ENCODE measurements around the gene EPB42.

The EPB42 gene

DNA sequence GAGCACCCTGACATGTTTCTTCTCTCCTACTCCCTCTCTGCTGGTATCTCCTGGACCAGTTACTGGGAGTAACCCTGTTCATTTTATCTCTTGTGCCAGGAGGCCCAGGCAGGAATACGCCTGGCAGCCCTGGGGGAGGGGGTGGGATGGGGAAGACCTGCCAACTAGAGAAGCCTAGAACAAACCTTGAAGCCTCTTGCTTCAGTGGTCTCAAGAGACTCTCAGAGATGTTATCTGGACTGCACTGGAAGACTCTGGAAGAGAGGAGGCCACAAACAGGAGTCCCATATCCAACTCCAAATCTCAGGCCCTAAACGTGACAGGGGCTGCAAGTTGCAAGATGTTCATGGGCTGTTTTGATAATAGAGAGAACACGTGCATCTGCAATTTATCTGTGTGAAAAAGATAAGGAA is at the start of gene EPB42:
Gene EPB42, minus strand, starts transcription at position 28 of the 413 bp plus-strand sequence. CDS start 193 bp downstream, outside the sequence.
- FAIRE-seq: no peak

GRCh38 chr15:43270113-43270665 is 49.4 kb upstream of the EPB42 start:
- no peak for FAIRE-seq

DNA sequence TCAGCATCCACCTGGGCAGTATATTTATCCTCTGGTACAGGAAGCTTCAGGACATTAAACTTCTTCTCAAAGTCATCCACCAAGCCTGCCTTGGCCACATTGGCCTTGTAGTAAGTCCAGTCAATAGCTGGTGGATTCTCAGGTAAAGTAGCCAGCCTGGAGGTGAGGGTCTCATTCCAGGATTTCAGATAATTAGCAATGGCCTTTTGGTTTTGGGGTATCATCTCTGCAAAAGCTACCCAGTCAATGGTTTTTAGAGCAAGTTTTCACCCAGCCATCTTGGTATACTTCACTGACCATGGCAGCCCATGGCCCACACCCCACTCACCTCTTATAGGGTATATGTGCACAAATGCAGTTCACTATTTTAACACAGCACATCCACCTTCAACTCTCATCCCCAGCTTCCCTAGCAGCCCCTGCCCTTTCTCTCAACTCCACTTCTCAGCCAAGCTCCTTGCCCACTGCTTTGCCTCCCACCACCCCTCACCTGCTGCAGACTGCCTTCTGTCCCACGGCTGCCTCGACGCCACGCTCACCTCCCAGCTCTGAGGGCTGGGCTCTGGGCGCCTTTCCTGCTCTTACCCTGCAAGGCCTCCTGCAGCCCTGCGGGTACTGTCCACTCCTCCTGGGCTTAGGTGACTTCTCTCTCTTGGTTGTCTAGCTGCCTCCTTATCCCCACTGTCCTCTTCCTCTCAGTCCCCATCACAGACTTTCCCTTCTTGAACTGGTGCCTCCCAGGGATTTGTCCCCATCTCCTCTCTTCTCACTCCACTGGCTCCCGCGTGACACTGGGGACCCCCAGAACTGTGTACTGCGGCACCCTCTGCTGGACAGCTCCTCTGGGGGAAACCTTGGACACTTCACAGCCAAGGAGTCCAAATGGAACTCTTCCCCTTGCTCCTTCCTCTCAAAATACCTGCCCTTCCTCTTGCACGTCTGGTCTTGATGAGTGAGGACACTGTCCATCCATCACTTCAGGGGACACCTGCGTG is 47.6 kb upstream of the EPB42 start:
- no peak for FAIRE-seq

DNA sequence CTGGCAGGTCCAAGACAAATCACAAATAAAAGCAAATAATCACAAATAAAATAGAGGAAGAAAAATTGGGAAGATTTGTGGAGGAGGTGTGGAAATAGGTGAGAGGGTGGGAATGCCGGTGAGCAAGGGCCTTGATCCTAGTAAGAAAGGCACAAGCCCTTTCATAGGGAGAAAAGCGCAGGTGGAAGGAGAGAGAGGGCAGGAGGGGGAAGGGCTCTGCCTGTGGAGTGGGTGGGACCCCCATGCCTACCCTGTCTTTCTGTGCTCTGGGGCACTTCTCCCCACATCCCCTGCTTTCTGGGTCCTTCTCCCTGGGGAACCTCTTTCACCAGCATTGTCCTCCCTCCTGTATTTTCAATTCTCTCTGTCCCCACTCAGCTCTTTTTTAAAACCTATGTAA is 46.6 kb upstream of the EPB42 start:
- no peak for FAIRE-seq

DNA sequence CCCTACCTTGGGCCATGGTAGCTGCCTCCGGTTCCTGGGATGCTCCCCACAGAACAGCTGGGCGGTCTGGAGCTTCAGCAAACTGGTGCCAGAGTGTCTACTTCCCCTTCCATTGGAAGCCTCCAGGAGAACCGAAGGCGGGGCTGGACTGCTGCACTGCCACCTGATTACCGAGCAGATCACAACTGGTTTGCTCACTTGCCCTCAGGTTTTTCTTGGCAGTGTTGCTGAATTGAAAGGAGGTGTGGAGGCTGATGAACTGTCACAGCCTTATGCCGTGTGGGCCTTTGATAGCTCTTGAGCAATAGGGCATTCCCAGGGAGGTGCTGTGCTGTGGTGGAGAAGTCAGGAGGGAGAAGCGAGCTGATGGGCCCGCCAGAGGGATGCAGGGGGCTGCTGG is 46.0 kb upstream of the EPB42 start, which contains the start of gene TGM5:
Gene TGM5, minus strand, starts transcription at position 95 of the 400 bp plus-strand sequence. Its CDS starts 79 bp downstream, at position 16.
- FAIRE-seq: no peak

GRCh38 chr15:43266386-43266785 is 45.6 kb upstream of the EPB42 start:
- FAIRE-seq: no peak

DNA sequence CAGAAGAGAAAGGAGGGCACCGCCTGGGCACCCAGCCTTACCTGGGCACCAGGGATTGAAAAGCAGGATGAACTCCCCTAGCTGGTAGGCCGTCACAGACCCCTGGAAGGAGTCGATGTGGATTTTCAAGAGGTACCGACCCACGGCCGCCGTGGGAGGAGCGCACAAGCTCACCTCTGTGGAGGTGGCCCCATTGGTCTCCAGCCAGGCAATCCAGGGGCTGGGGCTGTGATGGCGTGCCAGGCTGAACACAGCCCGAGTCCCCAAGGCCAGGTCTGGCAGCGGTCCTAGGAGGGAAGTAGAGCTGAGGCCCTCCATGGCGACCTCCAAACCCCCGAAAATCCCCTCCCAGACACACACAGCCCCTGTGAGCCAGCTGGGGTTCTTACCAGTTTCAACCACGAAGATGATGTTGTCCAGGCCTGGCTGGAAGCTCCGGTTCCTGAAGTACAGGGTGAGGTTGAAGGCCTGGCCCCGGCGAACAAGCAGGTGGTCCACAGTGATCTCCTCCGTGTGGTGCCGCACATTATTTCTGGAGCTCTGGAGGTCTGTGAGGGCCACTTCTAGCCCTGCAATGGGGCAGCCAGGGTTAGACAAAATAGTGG is 39.3 kb upstream of the EPB42 start:
- no peak for FAIRE-seq

GRCh38 chr15:43258781-43259180 is 38.0 kb upstream of the EPB42 start:
- FAIRE-seq: no peak

GRCh38 chr15:43256341-43256740 is 35.5 kb upstream of the EPB42 start:
- FAIRE-seq: no peak

DNA sequence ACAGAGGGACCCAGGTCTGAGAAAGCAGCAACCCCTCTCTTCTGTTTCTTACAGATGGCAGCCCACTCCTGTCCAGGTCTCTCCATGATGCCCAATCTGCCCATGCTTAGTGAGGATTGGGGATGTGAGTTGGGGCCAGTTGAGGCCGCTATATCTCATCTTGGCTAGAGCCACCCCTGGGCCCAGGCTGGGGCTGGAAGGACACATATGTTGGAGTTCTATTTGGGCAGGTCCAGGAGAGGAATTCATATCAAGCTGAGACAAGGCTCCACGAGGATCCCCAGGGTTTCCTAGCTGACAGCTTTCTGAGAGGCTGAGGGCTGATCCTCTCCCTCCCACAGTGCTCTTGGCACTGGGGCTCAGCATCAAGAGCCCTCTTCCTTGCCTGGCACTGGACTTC is 34.6 kb upstream of the EPB42 start:
- FAIRE-seq: no peak

DNA sequence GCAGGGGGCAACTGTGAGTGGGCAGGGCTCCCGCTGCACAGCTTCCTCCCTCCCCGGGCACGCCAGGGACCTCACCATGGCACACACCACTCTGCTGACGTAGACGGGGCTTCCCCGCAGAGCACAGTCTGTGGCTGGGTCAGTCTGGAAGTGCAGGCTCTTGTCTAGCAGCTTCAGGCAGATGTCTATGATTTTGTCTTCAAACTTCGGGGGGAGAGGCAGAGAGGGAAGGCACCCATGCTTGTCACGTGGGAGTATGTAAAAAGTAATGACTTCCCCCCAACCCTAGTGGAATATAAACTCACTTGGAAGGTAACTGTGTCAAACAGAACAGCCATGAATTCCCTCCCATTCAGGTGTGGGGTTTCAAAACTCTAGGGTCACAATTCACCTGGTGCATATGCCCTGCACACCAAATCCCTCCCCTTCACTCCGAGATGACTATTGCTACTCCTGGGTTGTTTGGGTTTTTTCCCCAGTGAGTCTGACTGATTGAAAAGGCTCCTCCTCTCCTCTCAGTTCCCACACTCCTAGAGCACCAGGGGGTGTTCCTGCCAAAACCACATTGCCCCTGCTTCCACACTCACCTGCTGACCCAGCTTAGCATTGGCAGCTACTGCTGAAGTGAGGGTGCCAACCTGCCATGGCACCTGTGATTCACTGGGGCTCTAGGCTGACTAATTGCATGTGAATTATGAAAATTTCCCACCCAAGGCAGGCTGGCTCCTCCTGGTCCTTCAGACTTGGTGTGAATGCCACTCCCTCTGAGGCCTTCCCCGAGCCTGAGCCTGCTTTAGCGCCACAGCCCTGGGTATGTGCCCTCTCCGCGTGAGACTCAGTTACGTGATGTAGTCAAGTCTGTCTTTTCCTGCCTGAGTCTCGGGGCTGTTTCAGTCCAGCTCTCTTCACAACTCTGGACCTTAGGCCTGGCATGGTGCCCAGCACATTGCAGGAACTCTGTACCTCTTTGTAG is 32.9 kb upstream of the EPB42 start:
- no peak for FAIRE-seq

- no peak for FAIRE-seq
Measured at GRCh38 chr15:43251871-43252250, 31.0 kb upstream of the EPB42 start.

- FAIRE-seq: no peak
Measured at GRCh38 chr15:43251185-43251870, 30.5 kb upstream of the EPB42 start.

DNA sequence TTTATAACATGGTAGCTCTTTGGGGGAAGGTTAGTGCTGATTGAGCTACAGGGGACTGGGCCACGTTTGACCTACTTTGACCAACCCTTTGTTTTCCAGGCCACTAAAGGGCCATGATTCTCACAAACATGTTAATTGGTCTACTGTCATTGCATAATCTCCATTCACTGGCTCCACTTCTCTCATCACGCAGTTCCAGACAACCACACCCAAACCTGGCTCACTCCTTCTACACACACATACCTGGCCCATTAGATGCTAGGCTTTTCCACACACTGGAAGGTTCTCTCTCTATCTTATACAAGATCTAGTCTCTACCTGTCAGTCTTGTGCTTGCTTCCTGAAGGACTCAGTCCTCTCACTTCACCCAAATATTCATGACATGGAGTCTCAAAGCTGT is 30.0 kb upstream of the EPB42 start:
- FAIRE-seq: no peak

- FAIRE-seq: no peak
Measured at GRCh38 chr15:43249699-43250203, 28.9 kb upstream of the EPB42 start.

DNA sequence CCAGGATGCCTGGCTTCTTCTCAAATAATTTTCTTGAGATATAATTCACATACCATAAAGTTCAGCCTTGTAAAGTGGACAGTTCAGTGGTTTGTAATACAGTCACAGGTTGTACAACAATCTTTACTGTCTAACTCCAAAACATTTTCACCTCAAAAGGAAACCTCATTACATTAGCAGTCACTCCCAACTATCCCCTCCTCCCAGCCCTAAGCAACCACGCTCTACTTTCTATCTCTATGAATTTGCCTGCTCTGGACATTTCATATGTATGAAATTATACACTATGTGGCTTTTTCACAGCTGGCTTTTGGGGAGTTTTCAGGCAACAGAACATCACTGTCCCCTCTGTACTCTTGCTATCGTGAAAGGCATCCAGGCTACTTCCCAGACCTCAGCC is 28.4 kb upstream of the EPB42 start:
- FAIRE-seq: no peak

- FAIRE-seq: no peak
Measured at GRCh38 chr15:43246261-43246774, 25.5 kb upstream of the EPB42 start.

DNA sequence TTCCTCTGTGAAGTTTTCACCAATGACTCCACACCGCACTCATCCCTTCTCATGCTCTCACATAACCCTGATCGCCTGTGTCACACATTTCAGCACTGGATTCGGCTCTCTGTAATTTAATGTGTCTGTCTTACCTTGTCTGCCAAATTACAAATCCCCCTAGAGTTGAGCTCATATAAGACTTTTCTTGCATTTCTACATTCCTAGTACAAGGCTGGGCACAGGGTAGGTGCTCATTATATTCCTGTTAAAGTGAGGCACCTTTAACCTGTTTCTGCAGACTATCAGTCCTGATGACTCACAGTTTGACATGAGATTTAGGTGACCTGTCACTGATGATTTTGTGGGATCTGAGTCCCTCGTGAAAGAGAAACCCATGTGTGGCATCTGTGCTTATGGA is 23.3 kb upstream of the EPB42 start:
- no peak for FAIRE-seq

DNA sequence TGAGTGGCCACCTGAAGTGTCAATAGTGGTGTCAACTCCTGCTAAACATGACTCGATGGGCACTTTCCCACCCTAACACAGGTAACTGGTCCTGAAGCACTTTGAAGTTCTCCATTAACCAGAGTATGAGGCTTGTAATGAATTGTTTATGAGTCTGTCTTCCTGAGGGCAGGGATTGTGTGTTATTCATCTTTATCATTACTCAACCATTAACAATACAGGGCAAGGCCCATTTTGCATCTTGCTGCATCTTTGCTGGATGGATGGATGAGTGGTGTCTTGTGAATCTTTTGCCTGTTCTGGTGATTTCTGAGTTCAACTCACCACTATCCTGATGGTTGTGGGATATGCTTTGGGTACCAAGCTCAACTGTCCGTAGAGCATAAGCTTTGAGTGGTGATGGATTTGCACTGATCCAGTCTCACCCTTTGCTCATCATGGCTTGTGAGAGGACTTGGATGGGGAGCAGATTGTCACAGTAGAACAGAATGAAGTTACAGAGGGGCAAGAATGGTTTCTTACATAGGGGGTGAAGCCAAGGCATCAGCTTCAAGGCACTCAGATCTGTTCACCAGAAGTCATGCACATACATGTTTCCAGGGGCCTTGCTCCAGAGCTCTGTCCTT is 22.3 kb upstream of the EPB42 start:
- no peak for FAIRE-seq

DNA sequence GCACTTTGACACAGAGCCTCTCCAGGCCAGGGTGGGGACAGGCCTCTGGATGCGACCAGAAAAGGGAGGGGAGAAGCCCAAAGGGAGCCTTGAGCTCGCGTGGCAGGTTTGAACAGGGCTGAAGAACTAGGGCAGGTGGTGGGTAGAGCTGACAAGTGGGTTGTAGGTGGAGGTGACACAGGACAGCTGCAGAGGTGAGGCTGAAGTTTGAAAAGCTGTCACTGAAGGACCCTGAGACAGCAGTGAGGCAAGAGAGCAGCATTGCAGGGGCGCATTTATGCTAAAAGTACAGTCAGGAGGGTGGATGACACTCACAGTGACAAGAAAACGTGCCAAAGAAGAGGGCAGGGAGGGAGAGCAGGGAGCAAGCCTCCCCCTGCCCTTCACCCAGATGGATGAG is 21.8 kb upstream of the EPB42 start:
- FAIRE-seq: no peak

GRCh38 chr15:43241100-43241499 is 20.3 kb upstream of the EPB42 start:
- FAIRE-seq: no peak
